Right forelimb (tissue), 1 donor: ENCODE data around the gene HCAR2.
"Not testable (repeated sequence)": the region's sequence is repeated elsewhere in the genome, so short reads cannot be mapped to it uniquely, and the experiment has no call there.

Experiments
- DNase-seq: peaks from one replicate; pipeline ENCODE4 v3.0.0-alpha.2; 2018

Gene HCAR2

DNA sequence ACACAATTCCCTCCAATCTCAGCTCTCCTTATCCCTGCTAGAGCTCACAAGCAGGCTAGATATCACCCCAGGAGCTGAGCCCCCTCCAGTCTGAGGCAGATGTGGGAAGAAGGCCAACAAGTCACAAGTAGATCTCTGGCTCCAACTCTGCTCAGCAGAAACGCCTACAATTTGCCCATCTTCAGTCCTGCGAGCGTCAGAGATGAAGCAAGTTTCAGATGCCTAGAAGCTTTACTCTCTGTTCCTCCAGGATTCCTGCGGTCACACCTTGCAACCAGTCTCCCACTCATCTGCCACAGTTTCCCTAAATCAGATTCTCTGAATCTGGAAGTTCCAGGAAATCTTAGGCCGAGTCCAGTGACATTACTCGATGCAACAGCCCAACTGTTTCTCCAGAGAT lies 12.1 kb upstream of the HCAR2 start:
- not testable (repeated sequence) for DNase-seq

DNA sequence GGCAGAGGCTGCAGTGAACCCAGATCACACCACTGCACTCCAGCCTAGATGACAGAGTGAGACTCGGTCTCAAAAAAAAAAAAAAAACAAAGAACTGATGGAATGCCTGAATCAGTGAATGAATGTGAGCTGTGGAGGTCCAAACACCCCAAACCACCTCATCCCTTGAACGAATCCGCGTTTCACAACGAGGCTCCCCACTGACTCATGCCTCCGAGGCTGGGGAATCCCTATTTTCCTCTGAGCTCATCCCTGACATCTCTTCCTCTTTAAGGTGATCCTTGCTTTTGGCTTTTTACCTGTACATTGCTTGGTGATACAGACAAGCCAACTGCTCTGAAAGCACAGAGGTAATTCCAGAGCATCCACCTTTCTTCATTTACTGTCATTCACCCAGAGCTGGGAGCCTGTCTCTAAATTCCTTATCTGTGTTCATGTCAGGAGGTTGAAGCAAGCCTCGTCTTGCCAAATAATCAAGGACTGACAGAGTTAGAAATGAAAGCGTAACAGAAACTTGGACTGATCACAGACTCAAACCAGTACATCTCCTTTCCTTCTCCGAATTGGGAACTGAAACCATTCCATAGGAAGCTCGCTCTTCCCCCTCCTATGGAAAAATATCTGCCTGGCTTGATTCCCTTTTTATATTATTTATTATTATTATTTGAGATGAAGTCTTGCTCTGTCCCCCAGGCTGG lies 10.5 kb upstream of the HCAR2 start:
- DNase-seq, result not testable (repeated sequence)

DNA sequence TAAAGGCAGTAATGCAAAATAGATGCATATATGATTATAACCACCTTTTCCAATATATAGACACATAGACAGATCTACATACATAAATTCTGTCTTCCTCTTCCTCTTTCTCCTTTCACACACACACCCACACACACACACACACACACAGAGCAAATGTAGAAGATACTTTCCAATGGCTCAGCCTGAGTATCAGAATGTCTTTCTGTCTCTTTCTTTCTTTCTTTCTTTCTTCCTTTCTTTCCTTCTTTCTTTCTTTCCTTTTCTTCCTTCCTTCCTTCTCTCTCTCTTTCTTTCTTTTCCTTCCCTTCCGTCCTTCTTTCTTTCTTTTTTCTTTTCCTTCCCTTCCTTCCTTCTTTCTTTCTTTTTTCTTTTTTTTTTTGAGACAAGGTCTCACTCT lies 8.1 kb upstream of the HCAR2 start:
- not testable (repeated sequence) for DNase-seq

DNA sequence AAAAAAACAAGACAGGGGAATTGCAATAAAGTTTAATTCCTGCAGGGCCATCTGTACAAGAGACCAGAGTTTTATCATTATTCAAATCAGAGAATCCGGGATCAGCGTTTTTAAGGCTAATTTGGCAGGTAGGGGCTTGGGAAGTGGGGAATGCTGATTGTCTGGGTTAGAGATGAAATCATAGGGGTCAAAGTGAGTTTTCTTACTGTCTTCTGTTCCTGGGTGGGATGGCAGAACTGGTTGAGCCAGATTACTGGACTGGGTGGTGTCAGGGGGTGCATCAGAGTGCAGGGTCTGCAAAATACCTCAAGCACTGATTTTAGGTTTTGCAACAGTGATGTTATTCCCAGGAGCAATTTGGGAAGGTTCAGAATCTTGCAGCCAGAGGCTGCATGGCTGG lies 7.2 kb upstream of the HCAR2 start:
- DNase-seq, result not testable (repeated sequence)

DNA sequence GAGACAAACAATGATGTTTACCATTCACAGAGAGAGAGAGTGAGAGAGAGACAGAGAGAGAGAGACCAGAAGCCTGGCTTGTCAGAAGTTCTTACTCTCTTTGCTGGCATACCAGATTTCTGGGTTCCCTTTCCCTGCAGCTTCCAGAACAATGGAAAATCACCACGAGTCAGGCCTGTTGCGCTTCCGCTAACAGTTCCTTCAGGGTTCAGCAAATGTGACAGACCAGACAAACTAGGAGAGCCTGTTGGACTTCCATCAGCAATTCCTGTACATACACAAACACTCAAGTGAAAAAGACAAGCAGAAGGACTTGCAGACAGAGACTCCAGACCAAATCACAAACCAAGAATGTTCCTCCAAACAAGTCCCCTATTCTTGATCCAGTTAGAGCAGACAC lies 6.1 kb upstream of the HCAR2 start:
- not testable (repeated sequence) for DNase-seq

DNA sequence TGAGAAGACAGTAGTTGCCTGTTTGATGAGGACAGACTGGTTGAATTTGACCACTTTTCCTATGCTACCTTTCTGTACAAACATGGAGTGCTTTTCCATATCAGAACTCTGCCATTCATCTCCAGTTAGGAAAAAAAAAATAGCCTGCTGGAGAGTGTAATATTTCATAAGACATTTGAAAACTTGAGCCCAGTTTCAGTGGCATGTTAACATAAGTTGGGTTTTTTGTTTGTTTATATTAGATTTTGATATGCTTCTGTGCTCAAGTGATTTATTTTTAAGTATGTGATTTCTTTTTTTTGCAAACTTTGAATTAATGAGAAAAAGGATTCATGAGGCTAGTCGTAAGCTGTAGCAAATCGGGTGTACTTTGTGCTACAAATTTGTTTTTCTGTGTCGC lies 684 bp upstream of the HCAR2 start:
- not testable (repeated sequence) for DNase-seq

DNA sequence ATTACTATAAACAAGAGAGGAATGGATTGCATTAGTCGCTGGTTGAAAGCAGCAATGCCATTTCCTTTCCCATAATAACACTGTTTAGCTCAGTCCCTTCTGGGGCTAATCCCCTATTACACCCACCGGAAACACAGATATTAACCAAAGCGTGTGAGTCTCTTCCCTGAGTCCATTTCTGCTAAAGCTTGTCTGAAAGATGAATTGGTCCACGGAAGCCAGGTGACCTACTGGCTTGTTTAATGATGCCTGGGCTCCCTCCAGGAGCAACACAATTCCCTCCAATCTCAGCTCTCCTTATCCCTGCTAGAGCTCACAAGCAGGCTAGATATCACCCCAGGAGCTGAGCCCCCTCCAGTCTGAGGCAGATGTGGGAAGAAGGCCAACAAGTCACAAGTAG lies 1.7 kb downstream of the HCAR2 start:
- DNase-seq, result not testable (repeated sequence)

DNA sequence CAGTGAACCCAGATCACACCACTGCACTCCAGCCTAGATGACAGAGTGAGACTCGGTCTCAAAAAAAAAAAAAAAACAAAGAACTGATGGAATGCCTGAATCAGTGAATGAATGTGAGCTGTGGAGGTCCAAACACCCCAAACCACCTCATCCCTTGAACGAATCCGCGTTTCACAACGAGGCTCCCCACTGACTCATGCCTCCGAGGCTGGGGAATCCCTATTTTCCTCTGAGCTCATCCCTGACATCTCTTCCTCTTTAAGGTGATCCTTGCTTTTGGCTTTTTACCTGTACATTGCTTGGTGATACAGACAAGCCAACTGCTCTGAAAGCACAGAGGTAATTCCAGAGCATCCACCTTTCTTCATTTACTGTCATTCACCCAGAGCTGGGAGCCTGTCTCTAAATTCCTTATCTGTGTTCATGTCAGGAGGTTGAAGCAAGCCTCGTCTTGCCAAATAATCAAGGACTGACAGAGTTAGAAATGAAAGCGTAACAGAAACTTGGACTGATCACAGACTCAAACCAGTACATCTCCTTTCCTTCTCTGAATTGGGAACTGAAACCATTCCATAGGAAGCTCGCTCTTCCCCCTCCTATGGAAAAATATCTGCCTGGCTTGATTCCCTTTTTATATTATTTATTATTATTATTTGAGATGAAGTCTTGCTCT lies 3.0 kb downstream of the HCAR2 start:
- DNase-seq, result not testable (repeated sequence)

DNA sequence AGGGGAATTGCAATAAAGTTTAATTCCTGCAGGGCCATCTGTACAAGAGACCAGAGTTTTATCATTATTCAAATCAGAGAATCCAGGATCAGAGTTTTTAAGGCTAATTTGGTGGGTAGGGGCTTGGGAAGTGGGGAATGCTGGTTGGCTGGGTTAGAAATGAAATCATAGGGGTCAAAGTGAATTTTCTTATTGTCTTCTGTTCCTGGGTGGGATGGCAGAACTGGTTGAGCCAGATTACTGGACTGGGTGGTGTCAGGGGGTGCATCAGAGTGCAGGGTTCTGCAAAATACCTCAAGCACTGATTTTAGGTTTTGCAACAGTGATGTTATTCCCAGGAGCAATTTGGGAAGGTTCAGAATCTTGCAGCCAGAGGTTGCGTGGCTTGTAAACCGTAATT lies 6.2 kb downstream of the HCAR2 start:
- DNase-seq, result not testable (repeated sequence)

DNA sequence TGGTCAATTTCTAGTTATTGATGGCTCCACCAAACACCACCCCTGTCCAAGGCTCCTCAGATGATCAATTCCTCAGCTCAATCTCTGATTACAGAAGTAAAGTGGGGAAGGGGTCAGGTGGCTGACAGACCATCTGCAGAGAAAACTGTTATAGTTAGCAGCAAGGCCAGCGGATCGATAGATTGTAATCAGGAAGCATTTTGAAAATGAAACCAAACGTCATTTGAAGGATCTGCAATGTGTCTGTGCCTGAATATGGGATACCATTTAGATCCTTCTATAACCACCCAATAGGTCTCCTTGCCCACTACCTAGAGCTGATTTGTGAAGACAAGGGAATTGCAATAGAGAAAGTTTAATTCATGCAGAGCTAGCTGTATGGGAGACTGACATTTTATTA lies 11.6 kb downstream of the HCAR2 start:
- no peak for DNase-seq

DNA sequence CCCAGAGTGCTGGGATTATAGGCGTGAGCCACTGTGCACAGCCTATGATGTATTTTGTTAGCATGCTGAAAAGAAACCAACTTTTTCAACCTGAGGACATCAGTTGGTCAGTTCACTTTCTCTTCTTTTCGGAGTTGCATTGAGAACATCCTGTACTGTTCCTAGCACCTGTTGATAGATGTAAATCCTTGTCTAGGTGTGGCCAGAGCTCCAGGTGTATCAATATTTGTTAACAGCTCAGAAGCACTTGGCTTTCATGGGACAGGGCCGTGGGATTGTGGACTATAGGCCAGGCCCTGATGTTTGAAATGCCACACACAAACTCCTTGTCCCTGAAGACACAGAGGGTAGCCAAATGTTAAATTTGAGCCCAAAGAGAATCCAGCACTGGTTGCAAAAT lies 14.9 kb downstream of the HCAR2 start:
- no peak for DNase-seq

DNA sequence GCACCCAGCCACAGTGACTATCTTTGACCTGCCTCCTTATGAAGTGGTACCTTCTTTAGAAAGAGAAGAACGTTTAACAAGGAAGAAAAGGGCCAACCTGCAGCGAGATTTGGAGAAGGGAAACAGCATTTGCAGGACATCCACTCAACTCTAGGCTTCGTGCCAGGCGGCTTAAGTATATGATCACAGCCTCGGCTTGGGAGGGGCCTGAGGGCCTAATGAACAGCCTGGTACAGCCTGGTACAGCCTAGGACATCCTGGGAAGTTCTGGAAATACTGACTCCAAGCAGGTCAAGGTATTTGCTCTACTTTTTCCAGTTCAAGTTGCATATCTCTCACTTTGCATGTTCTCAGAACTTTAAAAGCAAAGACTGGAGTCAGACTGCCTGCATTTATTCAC lies 16.1 kb downstream of the HCAR2 start:
- no peak for DNase-seq

DNA sequence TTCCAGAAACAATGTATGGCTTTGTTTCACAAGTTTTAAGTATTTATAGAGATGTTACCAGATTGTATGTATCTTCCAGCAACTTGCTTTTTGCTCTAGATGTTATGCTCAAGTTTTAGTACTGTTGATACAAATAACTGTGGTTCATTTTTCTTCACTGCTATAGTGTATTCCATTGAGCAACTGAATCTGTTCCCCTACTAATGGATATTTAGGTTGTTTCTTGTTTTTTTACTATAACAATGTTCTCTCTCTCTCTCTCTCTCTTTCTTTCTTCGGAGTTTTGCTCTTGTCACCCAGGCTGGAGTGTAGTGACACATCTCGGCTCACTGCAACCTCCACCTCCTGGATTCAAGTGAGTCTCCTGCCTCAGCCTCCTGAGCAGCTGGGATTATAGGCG lies 16.6 kb downstream of the HCAR2 start:
- no peak for DNase-seq

DNA sequence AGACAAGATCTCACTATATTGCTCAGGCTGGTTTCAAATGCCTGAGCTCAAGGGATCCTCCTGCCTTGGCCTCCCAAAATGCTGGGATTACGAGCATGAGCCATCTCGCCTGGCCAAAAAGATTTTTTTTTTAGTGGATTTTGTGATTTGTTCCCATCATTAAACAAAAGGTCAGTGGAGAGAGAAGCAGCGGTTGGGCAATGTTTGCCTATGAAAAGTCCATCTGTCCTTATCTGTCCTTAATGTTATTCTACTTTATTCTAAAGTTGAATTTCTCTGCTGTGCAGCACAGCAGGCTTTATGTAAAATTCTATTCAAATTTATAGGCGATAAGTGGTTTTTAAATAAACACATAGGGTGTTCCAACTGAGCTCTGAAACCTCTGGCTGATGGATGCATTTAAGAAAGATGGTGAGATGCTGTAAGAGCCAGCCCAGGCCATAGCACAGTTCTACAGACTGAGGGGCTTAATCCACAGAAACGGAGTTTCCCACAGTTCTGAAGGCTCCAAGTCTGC lies 18.8 kb downstream of the HCAR2 start:
- no peak for DNase-seq

DNA sequence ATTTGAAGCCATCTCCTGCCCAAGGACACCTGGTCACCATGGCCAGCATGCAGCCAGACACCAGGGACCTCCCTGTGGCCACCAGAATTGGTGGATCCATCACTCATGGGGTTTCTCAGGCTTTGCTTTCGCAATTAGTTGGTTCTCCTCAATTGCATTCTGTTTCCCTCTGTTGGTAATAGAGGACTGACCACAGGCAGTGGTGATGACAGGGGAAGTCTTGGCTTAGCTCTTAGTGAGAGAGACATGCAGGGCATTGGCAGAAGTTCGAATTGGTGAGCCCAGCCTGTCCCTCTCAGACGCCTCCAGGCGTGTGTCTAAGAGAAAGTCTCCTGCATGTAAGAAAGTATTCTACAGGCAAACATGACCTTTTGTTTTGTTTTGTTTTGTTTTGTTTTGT lies 21.3 kb downstream of the HCAR2 start:
- DNase-seq, result no peak

DNA sequence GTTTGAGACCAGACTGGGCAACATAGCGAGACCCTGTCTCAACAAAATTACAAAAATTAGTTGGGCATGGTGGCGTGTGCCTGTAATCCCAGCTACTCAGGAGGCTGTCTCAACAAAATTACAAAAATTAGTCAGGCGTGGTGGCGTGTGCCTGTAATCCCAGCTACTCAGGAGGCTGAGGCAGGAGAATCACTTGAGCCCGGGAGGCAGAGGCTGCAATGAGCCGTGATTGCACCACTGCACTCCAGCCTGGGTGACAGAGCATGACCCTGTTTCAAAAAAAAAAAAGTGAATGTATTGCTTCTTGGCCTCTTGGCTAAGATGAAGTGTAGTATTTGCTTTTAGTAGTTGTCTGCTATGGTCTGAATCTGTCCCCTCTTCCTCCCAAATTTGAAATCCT lies 22.2 kb downstream of the HCAR2 start:
- DNase-seq, result not testable (repeated sequence)

DNA sequence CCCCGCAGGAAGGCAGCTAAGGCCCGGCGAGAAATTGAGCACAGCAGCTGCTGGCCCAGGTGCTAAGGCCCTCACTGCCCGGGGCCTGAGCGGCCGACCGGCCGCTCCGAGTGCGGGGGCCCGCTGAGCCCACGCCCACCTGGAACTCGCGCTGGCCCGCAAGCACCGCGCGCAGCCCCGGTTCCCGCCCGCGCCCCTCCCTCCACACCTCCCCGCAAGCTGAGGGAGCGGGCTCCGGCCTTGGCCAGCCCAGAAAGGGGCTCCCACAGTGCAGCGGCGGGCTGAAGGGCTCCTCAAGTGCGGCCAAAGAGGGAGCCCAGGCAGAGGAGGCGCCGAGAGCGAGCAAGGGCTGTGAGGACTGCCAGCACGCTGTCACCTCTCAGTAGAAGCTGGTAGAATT lies 26.4 kb downstream of the HCAR2 start:
- DNase-seq, result not testable (repeated sequence)

DNA sequence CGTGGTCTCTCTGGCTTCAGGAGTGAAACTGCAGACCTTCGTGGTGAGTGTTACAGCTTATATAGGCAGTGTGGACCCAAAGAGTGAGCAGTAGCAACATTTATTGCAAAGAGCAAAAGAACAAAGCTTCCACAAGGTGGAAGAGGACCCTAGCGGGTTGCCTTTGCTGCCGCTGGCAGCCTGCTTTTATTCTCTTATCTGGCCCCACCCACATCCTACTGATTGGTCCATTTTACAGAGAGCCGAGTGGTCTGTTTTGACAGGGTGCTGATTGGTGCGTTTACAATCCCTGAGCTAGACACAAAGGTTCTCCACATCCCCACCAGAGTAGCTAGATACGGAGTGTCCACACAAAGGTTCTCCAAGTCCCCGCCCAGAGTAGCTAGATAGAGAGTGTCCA lies 27.1 kb downstream of the HCAR2 start:
- not testable (repeated sequence) for DNase-seq

DNA sequence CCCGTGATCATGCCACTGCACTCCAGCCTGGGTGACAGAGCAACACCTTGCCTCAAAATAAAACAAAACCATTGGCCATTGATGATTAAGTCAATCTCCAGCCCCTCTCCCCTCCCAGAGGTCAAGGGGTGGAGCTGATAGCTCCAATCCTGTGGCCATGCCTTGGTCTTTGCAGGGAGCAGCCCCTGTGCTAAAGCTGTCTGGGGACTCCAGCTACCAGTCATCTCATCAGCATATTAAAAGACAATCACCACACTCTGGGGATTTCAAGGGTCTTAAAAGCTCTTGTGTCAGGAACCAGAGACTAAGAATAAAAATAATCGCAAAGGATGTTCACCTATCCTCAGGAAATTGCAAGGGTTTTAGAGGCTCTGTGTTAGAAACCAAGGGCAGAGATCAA lies 30.6 kb downstream of the HCAR2 start:
- no peak for DNase-seq

DNA sequence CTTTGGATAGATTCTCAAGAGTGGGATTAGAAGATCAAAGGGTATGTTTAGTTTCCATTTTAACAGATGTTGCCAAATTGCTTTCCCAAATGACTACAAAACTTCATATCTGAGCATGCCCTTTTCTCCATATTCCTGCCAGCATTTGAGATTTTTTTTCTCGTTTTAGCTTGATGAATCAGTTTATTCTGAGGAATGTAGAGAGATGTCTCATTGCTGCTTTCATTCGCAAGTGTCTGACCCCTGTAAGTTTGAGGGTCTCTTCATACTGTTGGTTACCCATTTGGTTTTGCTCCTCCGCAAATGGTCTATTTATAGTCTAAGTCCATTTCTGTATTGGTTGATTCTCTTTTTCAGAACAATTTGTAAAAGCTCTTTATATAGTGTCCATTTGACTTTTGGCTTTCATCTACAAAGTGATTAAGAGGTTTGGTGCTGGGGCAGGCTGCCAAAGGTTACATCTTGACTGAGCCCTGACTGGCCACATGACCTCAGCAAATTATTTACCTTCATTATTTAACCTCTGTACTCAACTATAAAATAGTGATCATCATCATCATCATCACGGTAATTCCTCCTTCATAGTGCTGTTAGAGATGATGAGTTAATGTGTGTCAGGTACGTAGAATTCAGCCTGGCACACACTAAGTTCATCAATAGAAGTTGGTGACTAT lies 33.6 kb downstream of the HCAR2 start:
- no peak for DNase-seq

DNA sequence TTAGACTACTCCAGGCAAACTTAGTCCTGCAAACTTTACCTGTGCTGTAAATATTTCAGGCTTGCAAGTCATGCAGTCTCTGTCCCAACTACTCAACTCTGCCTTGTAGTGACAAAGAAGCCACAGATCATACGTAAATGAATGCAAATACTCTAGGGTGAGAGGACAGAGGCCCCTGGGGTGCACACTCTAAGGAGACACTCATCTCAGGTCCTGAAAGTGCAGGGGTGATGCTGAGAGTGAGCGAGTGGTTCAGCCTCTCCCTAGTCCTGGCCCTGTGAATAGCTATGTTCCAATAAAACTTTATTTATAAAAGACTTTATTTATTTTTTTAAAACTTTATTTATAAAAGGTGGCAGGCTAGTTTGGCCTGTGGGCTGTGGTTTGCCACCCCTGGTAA lies 34.9 kb downstream of the HCAR2 start:
- no peak for DNase-seq

DNA sequence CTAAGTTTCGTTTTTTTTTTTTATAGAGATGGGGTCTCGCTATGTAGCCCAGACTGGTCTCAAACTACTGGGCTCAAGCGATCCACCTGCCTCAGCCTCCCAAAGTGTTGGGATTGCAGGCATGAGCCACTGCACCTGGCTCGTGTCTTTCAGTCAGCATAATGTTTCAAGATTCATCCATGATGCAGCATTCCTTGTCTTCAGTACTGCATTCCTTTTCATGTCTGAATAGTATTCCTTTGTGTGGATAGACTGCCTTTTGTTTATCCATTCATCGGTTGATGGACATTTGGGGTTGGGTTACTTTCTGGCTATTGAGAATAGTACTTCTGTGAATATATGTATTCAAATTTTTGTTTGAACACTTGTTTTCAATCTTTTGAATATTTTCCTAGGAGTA lies 37.4 kb downstream of the HCAR2 start:
- no peak for DNase-seq

DNA sequence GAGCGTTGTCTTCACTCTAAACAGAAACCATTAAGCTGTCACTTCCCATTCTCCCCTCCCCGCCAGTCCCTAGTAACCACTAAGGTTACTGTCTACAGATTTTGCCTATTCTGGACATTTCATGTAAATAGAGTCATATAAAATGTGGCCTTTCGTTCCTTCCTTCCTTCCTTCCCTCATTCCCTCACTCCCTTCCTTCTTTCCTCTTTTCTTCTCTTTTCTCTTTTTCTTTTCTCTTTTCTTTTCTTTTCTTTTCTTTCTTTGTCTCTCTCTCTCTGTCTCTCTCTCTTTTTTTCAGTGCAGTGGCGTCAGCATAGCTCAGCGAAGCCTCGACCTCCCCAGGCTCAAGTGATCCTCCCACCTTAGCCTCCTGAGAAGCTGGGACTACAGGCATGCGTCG lies 37.8 kb downstream of the HCAR2 start:
- DNase-seq, result no peak

DNA sequence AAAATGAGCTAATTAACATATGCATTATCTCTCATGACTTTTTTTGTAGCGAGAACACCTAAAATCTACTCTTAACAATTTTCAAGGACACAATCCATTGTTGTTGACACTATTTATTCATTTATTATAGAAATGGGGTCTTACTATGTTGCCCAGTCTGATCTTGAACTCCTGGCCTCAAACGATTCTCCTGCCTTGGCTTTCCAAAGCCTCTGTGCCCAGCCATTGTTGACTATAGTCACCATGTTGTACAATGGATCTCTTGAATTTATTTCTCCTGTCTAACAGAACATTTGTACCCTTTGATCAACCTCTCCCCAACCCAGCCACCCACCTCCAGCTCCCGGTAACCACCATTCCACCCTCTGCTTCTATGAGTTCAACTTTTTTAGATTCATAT lies 41.2 kb downstream of the HCAR2 start:
- DNase-seq, result no peak
